H9 (cell line): ENCODE results near the gene RANBP17. TPM values are rescaled to one million over a fixed set of nuclear protein-coding genes. Genes with fewer than 3 reads are reported as not detected.

Source experiments
- DNase-seq: peaks from one replicate; pipeline ENCODE4 v3.0.0-alpha.2; 2017
- H2AFZ ChIP-seq: one replicate; pipeline ENCODE4 v1.6.1; 2013; ENCODE audit warnings: mild to moderate bottlenecking, low read length, control low read depth, moderate library complexity
- H2AK5ac ChIP-seq: 2 replicates; pipeline ENCODE4 v1.6.1; 2013; ENCODE audit warnings: low read length, control low read depth, mixed read lengths; ENCODE audit not compliant: insufficient read length
- H2BK120ac ChIP-seq: one replicate; pipeline ENCODE4 v1.6.1; 2013; ENCODE audit warnings: low read depth, mild to moderate bottlenecking, low read length, control low read depth, inconsistent platforms; ENCODE audit not compliant: poor library complexity, severe bottlenecking
- H2BK12ac ChIP-seq: 2 replicates; pipeline ENCODE4 v1.6.1; 2013; ENCODE audit warnings: low read length, control low read depth, mixed read lengths, low read depth; ENCODE audit not compliant: insufficient read length
- H2BK15ac ChIP-seq: 2 replicates; pipeline ENCODE4 v1.6.1; 2013; ENCODE audit warnings: low read depth, low read length, control low read depth
- H2BK20ac ChIP-seq: one replicate; pipeline ENCODE4 v1.6.1; 2013; ENCODE audit warnings: low read depth, mild to moderate bottlenecking, low read length, control low read depth, inconsistent platforms; ENCODE audit not compliant: poor library complexity, severe bottlenecking
- H2BK5ac ChIP-seq: 2 replicates; pipeline ENCODE4 v1.6.1; 2013; ENCODE audit warnings: low read length, control low read depth, mixed read lengths; ENCODE audit not compliant: insufficient read length
- H3K14ac ChIP-seq: 2 replicates; pipeline ENCODE4 v1.6.1; 2013; ENCODE audit warnings: low read length, control low read depth; ENCODE audit not compliant: insufficient read depth
- H3K18ac ChIP-seq: 2 replicates; pipeline ENCODE4 v1.6.1; 2013; ENCODE audit warnings: low read depth, mild to moderate bottlenecking, mixed read lengths, low read length, control low read depth; ENCODE audit not compliant: insufficient read length
- H3K23ac ChIP-seq: 2 replicates; pipeline ENCODE4 v1.6.1; 2013; ENCODE audit warnings: low read length, control low read depth, mixed read lengths, low read depth; ENCODE audit not compliant: insufficient read length
- H3K23me2 ChIP-seq: 2 replicates; pipeline ENCODE4 v1.6.1; 2013; ENCODE audit warnings: low read depth, mild to moderate bottlenecking, mixed read lengths, low read length, control low read depth; ENCODE audit not compliant: insufficient read length, poor library complexity, severe bottlenecking
- H3K27ac ChIP-seq: 2 replicates; pipeline ENCODE4 v1.5.1; 2013; ENCODE audit warnings: low read length, control low read depth, mixed read lengths, low read depth; ENCODE audit not compliant: insufficient read length
- H3K27me3 ChIP-seq: 2 replicates; pipeline ENCODE4 v1.6.1; 2013; ENCODE audit warnings: low read length, control low read depth, inconsistent platforms; ENCODE audit not compliant: insufficient read depth
- H3K4ac ChIP-seq: 2 replicates; pipeline ENCODE4 v1.6.1; 2013; ENCODE audit warnings: low read depth, mild to moderate bottlenecking, control low read depth, inconsistent platforms, low read length, moderate library complexity
- H3K4me1 ChIP-seq: 2 replicates; pipeline ENCODE4 v1.6.1; 2013; ENCODE audit warnings: low read length, control low read depth, inconsistent platforms; ENCODE audit not compliant: insufficient read depth
- H3K4me2 ChIP-seq: 2 replicates; pipeline ENCODE4 v1.6.1; 2013; ENCODE audit warnings: low read length, control low read depth, mixed read lengths; ENCODE audit not compliant: insufficient read length, insufficient read depth
- H3K56ac ChIP-seq: 2 replicates; pipeline ENCODE4 v1.6.1; 2013; ENCODE audit warnings: low read depth, mild to moderate bottlenecking, mixed read lengths, low read length, control low read depth; ENCODE audit not compliant: insufficient read length
- H3K79me1 ChIP-seq: 2 replicates; pipeline ENCODE4 v1.6.1; 2013; ENCODE audit warnings: low read depth, mild to moderate bottlenecking, moderate library complexity, low read length, control low read depth, inconsistent platforms; ENCODE audit not compliant: insufficient read depth, poor library complexity, severe bottlenecking
- H3K79me2 ChIP-seq: 2 replicates; pipeline ENCODE4 v1.6.1; 2013; ENCODE audit warnings: low read length, control low read depth, inconsistent platforms; ENCODE audit not compliant: insufficient read depth
- H3K9ac ChIP-seq: 2 replicates; pipeline ENCODE4 v1.6.1; 2013; ENCODE audit warnings: low read length, control low read depth, mixed read lengths; ENCODE audit not compliant: insufficient read length; ENCODE audit errors: extremely low read depth
- H3K9me3 ChIP-seq: one replicate; pipeline ENCODE4 v1.6.1; 2013; ENCODE audit warnings: low read depth, low read length, inconsistent platforms; ENCODE audit not compliant: control insufficient read depth
- H3T11ph ChIP-seq: one replicate; pipeline ENCODE4 v1.6.1; 2013; ENCODE audit warnings: mild to moderate bottlenecking, low read length, control low read depth, inconsistent platforms
- H4K20me1 ChIP-seq: one replicate; pipeline ENCODE4 v1.6.1; 2013; ENCODE audit not compliant: control insufficient read depth, insufficient read length, insufficient read depth
- H4K5ac ChIP-seq: 2 replicates; pipeline ENCODE4 v1.6.1; 2013; ENCODE audit warnings: low read depth, mild to moderate bottlenecking, mixed read lengths, low read length, control low read depth; ENCODE audit not compliant: insufficient read length
- H4K8ac ChIP-seq: replicated peaks from 2 replicates; pipeline ENCODE4 v1.6.1; 2013; ENCODE audit warnings: low read length, control low read depth, mixed read lengths, low read depth; ENCODE audit not compliant: insufficient read length
- H4K91ac ChIP-seq: 2 replicates; pipeline ENCODE4 v1.6.1; 2013; ENCODE audit warnings: low read depth, mild to moderate bottlenecking, moderate library complexity, mixed read lengths, low read length, control low read depth; ENCODE audit not compliant: insufficient read length
- H3K27ac Mint-ChIP-seq, 3 experiments: 2 replicates in 2 of 3; 3 replicates in 1 of 3; pipeline ENCODE4 v1.8.0; 2020 to 2021; ENCODE audit warnings: mixed read lengths in 3 of 3, mild to moderate bottlenecking in 1 of 3, moderate library complexity in 1 of 3
- H3K27me3 Mint-ChIP-seq: 2 replicates; pipeline ENCODE4 v1.8.0; 2021; ENCODE audit warnings: low read depth, mild to moderate bottlenecking, moderate library complexity, mixed read lengths
- H3K36me3 Mint-ChIP-seq, 3 experiments: 2 replicates in 2 of 3; 3 replicates in 1 of 3; pipeline ENCODE4 v1.8.0; 2020 to 2021; ENCODE audit warnings: low read depth in 3 of 3, mixed read lengths in 3 of 3; ENCODE audit not compliant: insufficient read depth in 1 of 3
- H3K4me1 Mint-ChIP-seq, 2 experiments: 2 replicates each; pipeline ENCODE4 v1.8.0; 2020; ENCODE audit warnings: mixed read lengths in 2 of 2
- H3K4me3 Mint-ChIP-seq, 2 experiments: 2 replicates in 1 of 2; 3 replicates in 1 of 2; pipeline ENCODE4 v1.8.0; 2020 to 2021; ENCODE audit warnings: mild to moderate bottlenecking in 2 of 2, mixed read lengths in 2 of 2, moderate library complexity in 1 of 2
- H3K9me3 Mint-ChIP-seq, 2 experiments: 2 replicates in 1 of 2; 3 replicates in 1 of 2; pipeline ENCODE4 v1.8.0; 2020; ENCODE audit warnings: mild to moderate bottlenecking in 2 of 2, mixed read lengths in 2 of 2, moderate library complexity in 1 of 2
- WGBS: extraction: QIAGEN DNeasy Blood & Tissue Kit; methylation state at CpG from one replicate; pipeline ENCODE4 v1.1.7; 2013; ENCODE audit warnings: missing lambda C conversion rate, low lambda C conversion rate, mixed read lengths; ENCODE audit not compliant: insufficient read length; ENCODE audit errors: extremely low coverage; 5-methylcytosine and 5-hydroxymethylcytosine counted together
- total RNA-seq: library from RNA; stranded (reverse); gene quantifications from 2 replicates; pipeline ENCODE4 v1.2.1, GENCODE V29; 2021
- TF ChIP-seq, protein P1 (sequence below): fragments of 200-600 bp; sonication (generic); conservative IDR thresholded peaks from 3 replicates; pipeline ENCODE4 v1.8.0; 2021; ENCODE audit warnings: antibody characterized with exemption, mild to moderate bottlenecking

The RANBP17 gene
- total RNA-seq, 1 experiment from 2014 or later: 16.5 TPM

DNA sequence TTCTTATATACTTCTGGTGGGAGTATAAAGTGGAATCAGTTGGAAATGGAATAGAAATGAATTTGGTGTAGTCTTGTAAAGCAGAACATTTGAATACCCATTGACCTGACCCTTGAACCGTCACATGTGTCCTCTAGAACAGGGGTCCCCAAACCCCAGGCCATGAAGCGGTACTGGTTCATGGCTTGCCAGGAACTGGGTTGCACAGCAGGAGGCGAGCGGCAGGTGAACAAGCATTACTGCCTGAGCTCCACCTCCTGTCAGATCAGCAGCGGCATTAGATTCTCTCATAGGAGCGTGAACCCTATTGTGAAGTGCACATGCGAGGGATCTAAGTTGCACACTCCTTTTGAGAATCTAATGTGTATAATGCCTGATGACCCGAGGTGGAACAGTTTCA lies 80.0 kb downstream of the RANBP17 start:
- Histone ChIP-seq H4K20me1 (no peaks in the 10 kb centered on the region), H3K4me2 (no peak overlapping the region), H3K4ac (no peak overlapping the region), H3K79me2 (no peaks in the 10 kb centered on the region), H3T11ph (no peak overlapping the region), H4K91ac (no peak overlapping the region), H2AK5ac (no peak overlapping the region), H3K27ac (no peak overlapping the region), H2BK15ac (no peak overlapping the region), H3K18ac (no peak overlapping the region), H2AFZ (no peak overlapping the region), H3K23me2 (no peaks in the 10 kb centered on the region), H3K14ac (no peak overlapping the region), H3K23ac (no peak overlapping the region), H4K5ac (no peak overlapping the region), H3K9ac (no peak overlapping the region), H2BK120ac (no peak overlapping the region), H3K56ac (no peak overlapping the region), H3K9me3 (no peaks in the 10 kb centered on the region), H4K8ac (no peak overlapping the region), H2BK12ac (no peak overlapping the region), H2BK20ac (no peak overlapping the region), H3K4me1 (no peaks in the 10 kb centered on the region), H3K79me1 (no peaks in the 10 kb centered on the region), H2BK5ac (no peak overlapping the region), H3K27me3 (no peaks in the 10 kb centered on the region)
- H3K4me3 Mint-ChIP-seq: no peak overlapping the region
- TF ChIP-seq, protein P1, sequence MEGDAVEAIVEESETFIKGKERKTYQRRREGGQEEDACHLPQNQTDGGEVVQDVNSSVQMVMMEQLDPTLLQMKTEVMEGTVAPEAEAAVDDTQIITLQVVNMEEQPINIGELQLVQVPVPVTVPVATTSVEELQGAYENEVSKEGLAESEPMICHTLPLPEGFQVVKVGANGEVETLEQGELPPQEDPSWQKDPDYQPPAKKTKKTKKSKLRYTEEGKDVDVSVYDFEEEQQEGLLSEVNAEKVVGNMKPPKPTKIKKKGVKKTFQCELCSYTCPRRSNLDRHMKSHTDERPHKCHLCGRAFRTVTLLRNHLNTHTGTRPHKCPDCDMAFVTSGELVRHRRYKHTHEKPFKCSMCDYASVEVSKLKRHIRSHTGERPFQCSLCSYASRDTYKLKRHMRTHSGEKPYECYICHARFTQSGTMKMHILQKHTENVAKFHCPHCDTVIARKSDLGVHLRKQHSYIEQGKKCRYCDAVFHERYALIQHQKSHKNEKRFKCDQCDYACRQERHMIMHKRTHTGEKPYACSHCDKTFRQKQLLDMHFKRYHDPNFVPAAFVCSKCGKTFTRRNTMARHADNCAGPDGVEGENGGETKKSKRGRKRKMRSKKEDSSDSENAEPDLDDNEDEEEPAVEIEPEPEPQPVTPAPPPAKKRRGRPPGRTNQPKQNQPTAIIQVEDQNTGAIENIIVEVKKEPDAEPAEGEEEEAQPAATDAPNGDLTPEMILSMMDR: no peak
- DNase-seq: no peak
- H3K36me3 Mint-ChIP-seq: peaks cover 6 to 14% (median 6%) of the 10 kb centered on the region in 3 experiments; a peak in 6 of 7 replicates
- H3K27ac Mint-ChIP-seq: no peak overlapping the region
- no peaks in the 10 kb centered on the region for H3K27me3 Mint-ChIP-seq
- H3K4me1 Mint-ChIP-seq: peaks cover 0 to 3% of the 10 kb centered on the region in 2 experiments; a peak in 1 of 4 replicates
- no CpG with 5 or more reads among the region's 8 CpGs for WGBS
- H3K9me3 Mint-ChIP-seq: no peaks in the 10 kb centered on the region; a peak in 1 of 5 replicates
